Natural killer cell treated with Interleukin-12 subunit alpha and Interleukin-12 subunit beta and Interleukin-15 and Interleukin-18, amount 100 ng/mL, for 72 hours (primary cell): Measurements from ENCODE around the gene SLC4A2. TPM values are rescaled to one million over a fixed set of nuclear protein-coding genes. Genes with fewer than 3 reads are reported as not detected.
"Not testable (repeated sequence)": the region's sequence is repeated elsewhere in the genome, so short reads cannot be mapped to it uniquely, and the experiment has no call there.

ENCODE experiments used
- ATAC-seq, 2 donors: fragments of 150-1000 bp; cut with Tn5 transposase in 1 of 2; sonication (Bioruptor Pico), chemical (Tn5 transposase) in 1 of 2; 2 replicates each; pipeline ENCODE4 v1.10.0; 2021
- DNase-seq: peaks from one replicate; pipeline ENCODE4 v3.0.0; 2022; ENCODE audit warnings: low spot score
- H3K27ac Mint-ChIP-seq, 2 donors: 1 replicate in 1 of 2; 2 replicates in 1 of 2; pipeline ENCODE4 v1.8.0; 2022; ENCODE audit warnings: mixed read lengths in 2 of 2, mild to moderate bottlenecking in 1 of 2, moderate library complexity in 1 of 2
- H3K27me3 Mint-ChIP-seq, 2 donors: 1 replicate in 1 of 2; 2 replicates in 1 of 2; pipeline ENCODE4 v1.8.0; 2022; ENCODE audit warnings: mixed read lengths in 2 of 2
- H3K36me3 Mint-ChIP-seq: one replicate; pipeline ENCODE4 v1.8.0; 2022; ENCODE audit warnings: mixed read lengths
- H3K4me1 Mint-ChIP-seq, 2 donors: 1 replicate in 1 of 2; 2 replicates in 1 of 2; pipeline ENCODE4 v1.8.0; 2022; ENCODE audit warnings: low read depth in 2 of 2, mixed read lengths in 2 of 2, mild to moderate bottlenecking in 1 of 2
- H3K4me3 Mint-ChIP-seq: one replicate; pipeline ENCODE4 v1.8.0; 2022; ENCODE audit warnings: mixed read lengths
- H3K9me3 Mint-ChIP-seq: 2 replicates; pipeline ENCODE4 v1.8.0; 2022; ENCODE audit warnings: mixed read lengths
- total RNA-seq, 2 donors: library from RNA; stranded (reverse); gene quantifications; one replicate each; pipeline ENCODE4 v1.2.3, GENCODE V29; 2022

Gene SLC4A2, protein sequence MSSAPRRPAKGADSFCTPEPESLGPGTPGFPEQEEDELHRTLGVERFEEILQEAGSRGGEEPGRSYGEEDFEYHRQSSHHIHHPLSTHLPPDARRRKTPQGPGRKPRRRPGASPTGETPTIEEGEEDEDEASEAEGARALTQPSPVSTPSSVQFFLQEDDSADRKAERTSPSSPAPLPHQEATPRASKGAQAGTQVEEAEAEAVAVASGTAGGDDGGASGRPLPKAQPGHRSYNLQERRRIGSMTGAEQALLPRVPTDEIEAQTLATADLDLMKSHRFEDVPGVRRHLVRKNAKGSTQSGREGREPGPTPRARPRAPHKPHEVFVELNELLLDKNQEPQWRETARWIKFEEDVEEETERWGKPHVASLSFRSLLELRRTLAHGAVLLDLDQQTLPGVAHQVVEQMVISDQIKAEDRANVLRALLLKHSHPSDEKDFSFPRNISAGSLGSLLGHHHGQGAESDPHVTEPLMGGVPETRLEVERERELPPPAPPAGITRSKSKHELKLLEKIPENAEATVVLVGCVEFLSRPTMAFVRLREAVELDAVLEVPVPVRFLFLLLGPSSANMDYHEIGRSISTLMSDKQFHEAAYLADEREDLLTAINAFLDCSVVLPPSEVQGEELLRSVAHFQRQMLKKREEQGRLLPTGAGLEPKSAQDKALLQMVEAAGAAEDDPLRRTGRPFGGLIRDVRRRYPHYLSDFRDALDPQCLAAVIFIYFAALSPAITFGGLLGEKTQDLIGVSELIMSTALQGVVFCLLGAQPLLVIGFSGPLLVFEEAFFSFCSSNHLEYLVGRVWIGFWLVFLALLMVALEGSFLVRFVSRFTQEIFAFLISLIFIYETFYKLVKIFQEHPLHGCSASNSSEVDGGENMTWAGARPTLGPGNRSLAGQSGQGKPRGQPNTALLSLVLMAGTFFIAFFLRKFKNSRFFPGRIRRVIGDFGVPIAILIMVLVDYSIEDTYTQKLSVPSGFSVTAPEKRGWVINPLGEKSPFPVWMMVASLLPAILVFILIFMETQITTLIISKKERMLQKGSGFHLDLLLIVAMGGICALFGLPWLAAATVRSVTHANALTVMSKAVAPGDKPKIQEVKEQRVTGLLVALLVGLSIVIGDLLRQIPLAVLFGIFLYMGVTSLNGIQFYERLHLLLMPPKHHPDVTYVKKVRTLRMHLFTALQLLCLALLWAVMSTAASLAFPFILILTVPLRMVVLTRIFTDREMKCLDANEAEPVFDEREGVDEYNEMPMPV
- 100 to 1,000 TPM; 117 to 195 TPM for total RNA-seq

DNA sequence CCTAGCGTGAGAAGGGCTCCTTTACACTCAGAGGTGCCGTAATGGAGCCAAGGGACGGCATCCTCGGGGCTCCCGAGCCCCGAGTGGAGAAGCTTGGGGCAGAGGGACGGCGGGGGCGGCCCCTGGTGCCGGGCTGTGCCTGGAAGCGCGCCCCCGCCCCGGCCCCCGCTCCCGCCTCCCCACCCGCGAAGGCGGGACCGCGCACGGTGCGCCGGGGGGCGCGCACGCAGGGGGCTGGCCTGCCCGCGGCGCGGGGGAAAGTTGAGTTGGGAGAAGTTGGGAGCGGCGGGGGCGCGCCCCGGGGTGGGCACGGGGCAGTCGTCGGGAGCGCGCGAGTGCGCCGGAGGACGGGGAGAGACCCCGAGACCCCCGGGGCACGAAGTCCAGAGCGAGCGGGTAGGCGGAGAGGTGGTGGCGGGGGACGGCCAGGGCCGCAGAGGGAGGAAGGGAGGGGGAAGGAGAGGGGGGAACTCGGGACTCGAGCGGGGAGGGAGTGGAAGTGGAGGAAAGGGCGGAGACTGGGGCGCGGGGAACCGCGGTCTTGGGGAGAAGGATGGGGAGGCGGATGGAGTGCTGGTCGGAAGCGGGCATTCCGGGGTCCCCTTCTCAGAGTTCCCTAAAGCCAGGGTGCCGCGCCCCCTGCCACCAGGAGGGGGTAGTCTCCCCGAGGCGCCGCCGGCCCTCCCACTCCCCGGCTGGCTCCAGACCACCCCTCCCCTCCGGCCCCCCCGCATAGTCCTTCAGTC, at the start of gene SLC4A2:
Gene SLC4A2 (plus strand): TSS at position 223 of the 746 bp plus-strand sequence. CDS start 2,399 bp downstream, outside the sequence.
- DNase-seq (peak; percentile 84), ATAC-seq (peak; percentile 63 to 69)
- Mint-ChIP-seq H3K36me3 (no peaks in the 10 kb centered on the region), H3K4me1 (peaks cover 25 to 28% of the 10 kb centered on the region in 2 donors), H3K9me3 (no peaks in the 10 kb centered on the region), H3K27me3 (no peaks in the 10 kb centered on the region), H3K4me3 (peak within 1 kb of the TSS; percentile 93), H3K27ac (peak within 1 kb of the TSS; percentile 83 to 92)

DNA sequence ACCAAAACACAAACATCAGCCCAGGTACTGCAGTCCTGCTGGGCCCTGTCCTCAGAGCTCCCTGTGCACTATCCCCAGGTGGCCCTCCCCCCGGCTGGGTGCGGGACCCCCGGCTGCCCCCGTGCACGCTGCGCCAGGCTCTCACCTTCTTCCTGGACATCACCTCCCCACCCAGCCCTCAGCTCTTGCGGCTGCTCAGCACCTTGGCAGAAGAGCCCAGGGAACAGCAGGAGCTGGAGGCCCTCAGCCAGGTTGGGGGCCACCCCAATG, 49.4 kb upstream of the SLC4A2 start:
- ATAC-seq (no peak), DNase-seq (no peak)
- Mint-ChIP-seq H3K27me3 (no peaks in the 10 kb centered on the region), H3K36me3 (no peaks in the 10 kb centered on the region), H3K9me3 (no peaks in the 10 kb centered on the region), H3K27ac (no peak overlapping the region), H3K4me3 (peak overlapping the region; percentile 49), H3K4me1 (peaks cover 35 to 43% of the 10 kb centered on the region in 2 donors)

DNA sequence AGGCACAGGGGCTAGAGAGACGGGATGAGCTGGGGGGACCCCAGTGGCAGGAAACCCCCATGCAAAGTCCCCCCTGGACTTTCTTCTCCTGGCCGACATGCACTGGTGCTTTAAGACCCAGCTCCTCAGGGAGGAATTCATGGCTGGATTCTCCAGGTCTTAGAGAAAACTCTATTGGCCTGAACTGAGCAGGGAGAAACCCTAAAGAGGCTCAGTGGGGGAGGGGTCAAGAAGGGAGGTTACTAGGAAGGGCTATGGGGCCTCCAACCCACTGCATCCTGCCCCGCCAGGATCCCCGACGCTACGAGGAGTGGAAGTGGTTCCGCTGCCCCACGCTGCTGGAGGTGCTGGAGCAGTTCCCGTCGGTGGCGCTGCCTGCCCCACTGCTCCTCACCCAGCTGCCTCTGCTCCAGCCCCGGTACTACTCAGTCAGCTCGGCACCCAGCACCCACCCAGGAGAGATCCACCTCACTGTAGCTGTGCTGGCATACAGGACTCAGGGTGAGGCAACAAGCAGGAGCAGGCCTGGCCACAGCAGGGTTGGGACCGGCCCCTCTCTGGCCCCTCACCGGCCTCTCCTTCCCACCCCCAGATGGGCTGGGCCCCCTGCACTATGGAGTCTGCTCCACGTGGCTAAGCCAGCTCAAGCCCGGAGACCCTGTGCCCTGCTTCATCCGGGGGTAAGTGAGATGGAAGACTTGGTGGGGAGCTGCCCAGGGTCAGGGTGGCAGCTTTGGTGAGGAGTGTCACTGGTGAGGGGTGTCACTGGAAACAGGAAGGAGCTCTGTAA, 48.9 kb upstream of the SLC4A2 start:
- Mint-ChIP-seq H3K27me3 (no peaks in the 10 kb centered on the region), H3K4me1 (peaks cover 41 to 48% of the 10 kb centered on the region in 2 donors), H3K4me3 (peak overlapping the region; percentile 49), H3K36me3 (no peaks in the 10 kb centered on the region), H3K27ac (peak overlapping the region; percentile 57 to 79), H3K9me3 (no peaks in the 10 kb centered on the region)
- peak; percentile 18 to 52 for ATAC-seq
- DNase-seq: no peak

DNA sequence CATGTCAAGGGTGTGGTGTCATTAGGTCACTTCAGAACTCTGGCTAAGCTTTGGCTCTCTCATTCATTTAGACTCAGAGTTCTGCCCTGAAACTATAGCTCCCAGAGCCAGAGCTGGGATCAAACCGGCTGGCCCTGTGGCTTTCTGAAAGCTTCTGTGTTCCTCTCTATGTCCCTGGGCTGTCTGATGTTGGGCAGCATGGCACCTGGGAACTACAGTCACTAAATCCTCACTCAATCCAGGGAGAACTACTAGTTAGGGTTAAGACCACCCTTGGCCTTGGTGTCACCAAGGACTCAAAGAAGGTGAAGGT, 48.3 kb upstream of the SLC4A2 start:
- Mint-ChIP-seq H3K27ac (peak overlapping the region; percentile 57 to 79), H3K4me3 (peak overlapping the region; percentile 49), H3K27me3 (no peaks in the 10 kb centered on the region), H3K4me1 (peaks cover 42 to 50% of the 10 kb centered on the region in 2 donors), H3K9me3 (no peaks in the 10 kb centered on the region), H3K36me3 (no peaks in the 10 kb centered on the region)
- DNase-seq: no peak
- ATAC-seq: no peak

DNA sequence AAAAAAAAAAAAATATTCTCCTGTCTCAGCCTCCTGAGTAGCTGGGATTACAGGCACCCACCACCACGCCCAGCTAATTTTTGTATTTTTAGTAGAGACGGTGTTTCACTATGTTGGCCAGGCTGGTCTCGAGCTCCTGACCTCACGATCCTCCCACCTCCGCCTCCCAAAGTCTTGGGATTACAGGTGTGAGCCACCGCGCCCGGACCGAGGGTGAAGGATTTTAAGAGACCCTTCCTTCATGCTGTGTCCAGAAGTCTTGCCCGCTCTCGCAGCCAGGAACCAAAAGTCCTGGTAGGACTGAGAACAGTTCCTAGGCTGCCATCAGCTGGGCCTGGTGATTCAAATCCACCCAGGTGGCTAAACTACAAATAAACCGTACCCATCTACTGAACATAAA, 47.8 kb upstream of the SLC4A2 start:
- H3K36me3 Mint-ChIP-seq, H3K4me3 Mint-ChIP-seq, H3K27me3 Mint-ChIP-seq, DNase-seq, H3K9me3 Mint-ChIP-seq, ATAC-seq: not testable (repeated sequence)
- Mint-ChIP-seq H3K4me1 (peaks cover 42 to 50% of the 10 kb centered on the region in 2 donors), H3K27ac (peak overlapping the region in 1 of 2 donors; percentile 79)

DNA sequence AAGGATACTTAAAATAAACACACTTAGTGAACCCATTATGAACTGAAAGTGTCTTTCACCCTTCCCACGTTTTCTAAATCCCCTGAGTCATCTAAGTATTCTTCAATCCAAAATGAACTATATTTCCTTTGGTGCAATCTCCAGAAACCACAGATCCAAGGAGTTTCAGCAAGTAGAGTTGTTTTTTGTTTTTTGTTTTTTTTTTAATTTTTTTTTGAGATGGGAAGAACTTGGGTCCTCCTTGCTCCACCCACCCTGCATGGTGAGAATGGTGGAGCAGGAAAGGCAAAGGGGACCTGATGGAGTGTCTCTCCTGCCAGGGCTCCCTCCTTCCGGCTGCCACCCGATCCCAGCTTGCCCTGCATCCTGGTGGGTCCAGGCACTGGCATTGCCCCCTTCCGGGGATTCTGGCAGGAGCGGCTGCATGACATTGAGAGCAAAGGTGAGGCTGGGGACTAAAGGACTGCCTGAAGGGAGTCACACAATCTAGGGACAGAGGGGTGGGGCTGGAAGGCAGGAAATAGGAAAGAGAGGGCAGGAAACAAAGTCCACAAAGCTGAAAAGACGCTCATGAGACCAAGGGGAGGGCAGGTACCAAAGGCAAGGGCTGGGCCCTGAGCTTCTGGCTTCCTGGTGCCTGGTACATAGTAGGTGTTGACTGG, 47.2 kb upstream of the SLC4A2 start:
- peaks cover 0 to 2% of the 10 kb centered on the region in 2 donors for H3K27me3 Mint-ChIP-seq
- peak overlapping the region; percentile 55 for H3K4me3 Mint-ChIP-seq
- peak overlapping the region in 1 of 2 donors; percentile 79 for H3K27ac Mint-ChIP-seq
- no peaks in the 10 kb centered on the region for H3K36me3 Mint-ChIP-seq
- ATAC-seq (no peak), DNase-seq (no peak)
- H3K4me1 Mint-ChIP-seq: peaks cover 42 to 50% of the 10 kb centered on the region in 2 donors
- no peaks in the 10 kb centered on the region for H3K9me3 Mint-ChIP-seq

DNA sequence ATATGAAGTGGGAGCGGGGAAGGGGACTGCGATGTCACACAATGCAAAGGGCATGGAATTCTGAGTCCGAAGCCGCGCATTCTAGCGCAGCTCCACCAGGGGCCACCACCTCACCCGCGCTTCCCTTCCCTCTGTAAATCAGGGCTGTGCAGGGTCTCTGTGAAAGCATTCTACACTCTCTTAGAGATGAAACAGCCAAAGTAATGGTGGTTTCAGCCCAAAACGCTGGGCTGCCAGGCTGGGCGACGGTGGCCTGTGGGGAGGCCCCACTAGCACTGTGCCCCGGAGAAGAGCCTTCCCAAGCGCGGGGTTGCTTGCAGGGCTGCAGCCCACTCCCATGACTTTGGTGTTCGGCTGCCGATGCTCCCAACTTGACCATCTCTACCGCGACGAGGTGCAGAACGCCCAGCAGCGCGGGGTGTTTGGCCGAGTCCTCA, 46.5 kb upstream of the SLC4A2 start:
- H3K36me3 Mint-ChIP-seq: no peaks in the 10 kb centered on the region

DNA sequence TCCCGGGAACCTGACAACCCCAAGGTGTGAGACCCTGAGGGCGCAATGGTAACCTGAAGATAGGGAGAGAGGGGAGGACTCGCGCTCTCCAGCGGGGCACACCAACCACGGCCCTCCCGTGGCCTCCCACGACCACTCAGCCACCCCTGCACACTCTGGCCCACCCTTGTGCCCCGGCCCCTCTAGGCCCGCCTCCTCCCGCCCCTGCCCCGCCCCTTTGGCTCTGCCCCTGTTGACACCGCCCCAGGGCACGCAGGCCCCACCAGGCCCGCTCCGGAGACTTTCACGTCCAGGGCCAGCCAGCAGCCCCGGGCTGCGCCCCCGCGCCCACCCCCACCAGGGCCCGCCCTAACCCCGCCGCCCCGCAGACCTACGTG, 46.0 kb upstream of the SLC4A2 start:
- Mint-ChIP-seq H3K9me3 (no peaks in the 10 kb centered on the region), H3K4me1 (peaks cover 39 to 48% of the 10 kb centered on the region in 2 donors), H3K36me3 (no peaks in the 10 kb centered on the region), H3K27me3 (peaks cover 7 to 8% of the 10 kb centered on the region in 2 donors), H3K4me3 (no peak overlapping the region), H3K27ac (no peak overlapping the region)
- DNase-seq (no peak), ATAC-seq (no peak)

More for the DNA sequence above, 46.5 kb upstream of the SLC4A2 start:
- no peaks in the 10 kb centered on the region for H3K9me3 Mint-ChIP-seq
- H3K4me3 Mint-ChIP-seq: peak overlapping the region; percentile 55
- H3K27ac Mint-ChIP-seq: no peak overlapping the region
- peaks cover 3 to 5% of the 10 kb centered on the region in 2 donors for H3K27me3 Mint-ChIP-seq
- ATAC-seq (no peak), DNase-seq (no peak)
- H3K4me1 Mint-ChIP-seq: peaks cover 39 to 48% of the 10 kb centered on the region in 2 donors

DNA sequence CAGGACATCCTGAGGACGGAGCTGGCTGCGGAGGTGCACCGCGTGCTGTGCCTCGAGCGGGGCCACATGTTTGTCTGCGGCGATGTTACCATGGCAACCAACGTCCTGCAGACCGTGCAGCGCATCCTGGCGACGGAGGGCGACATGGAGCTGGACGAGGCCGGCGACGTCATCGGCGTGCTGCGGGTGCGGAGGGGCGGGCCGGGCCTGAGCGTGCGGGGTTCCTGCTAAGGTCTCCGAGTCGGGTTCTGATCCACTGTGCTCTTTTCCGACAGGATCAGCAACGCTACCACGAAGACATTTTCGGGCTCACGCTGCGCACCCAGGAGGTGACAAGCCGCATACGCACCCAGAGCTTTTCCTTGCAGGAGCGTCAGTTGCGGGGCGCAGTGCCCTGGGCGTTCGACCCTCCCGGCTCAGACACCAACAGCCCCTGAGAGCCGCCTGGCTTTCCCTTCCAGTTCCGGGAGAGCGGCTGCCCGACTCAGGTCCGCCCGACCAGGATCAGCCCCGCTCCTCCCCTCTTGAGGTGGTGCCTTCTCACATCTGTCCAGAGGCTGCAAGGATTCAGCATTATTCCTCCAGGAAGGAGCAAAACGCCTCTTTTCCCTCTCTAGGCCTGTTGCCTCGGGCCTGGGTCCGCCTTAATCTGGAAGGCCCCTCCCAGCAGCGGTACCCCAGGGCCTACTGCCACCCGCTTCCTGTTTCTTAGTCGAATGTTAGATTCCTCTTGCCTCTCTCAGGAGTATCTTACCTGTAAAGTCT, 45.5 kb upstream of the SLC4A2 start:
- H3K36me3 Mint-ChIP-seq: no peaks in the 10 kb centered on the region
- no peaks in the 10 kb centered on the region for H3K9me3 Mint-ChIP-seq
- peak overlapping the region; percentile 90 for H3K4me3 Mint-ChIP-seq
- peak; percentile 71 to 80 for ATAC-seq
- peak overlapping the region; percentile 78 to 89 for H3K27ac Mint-ChIP-seq
- H3K27me3 Mint-ChIP-seq: peaks cover 9% of the 10 kb centered on the region in 2 donors
- peak; percentile 90 for DNase-seq
- peaks cover 39 to 47% of the 10 kb centered on the region in 2 donors for H3K4me1 Mint-ChIP-seq

DNA sequence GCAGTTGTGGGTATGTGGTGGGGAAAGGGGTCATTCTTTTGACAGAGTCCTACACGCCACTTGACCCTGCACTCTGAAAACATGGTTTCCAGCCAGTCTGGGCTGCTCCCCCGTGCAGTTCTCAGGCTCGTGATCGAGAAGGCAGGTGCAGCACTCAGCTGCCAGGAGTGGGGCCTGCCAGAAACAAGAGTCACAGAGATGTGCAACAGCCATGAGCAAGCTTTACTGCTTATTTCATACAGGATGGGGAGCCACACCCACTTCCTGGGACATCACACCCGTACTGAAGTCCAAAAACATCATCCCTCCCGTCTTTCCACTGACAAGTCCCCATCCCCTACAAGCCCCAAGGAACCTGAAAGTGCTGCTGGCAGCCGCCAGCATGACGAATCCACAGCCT, 44.4 kb upstream of the SLC4A2 start:
- Mint-ChIP-seq H3K36me3 (no peaks in the 10 kb centered on the region), H3K27ac (peak overlapping the region; percentile 78 to 89), H3K27me3 (peaks cover 15 to 18% of the 10 kb centered on the region in 2 donors), H3K4me3 (peak overlapping the region; percentile 21), H3K9me3 (no peaks in the 10 kb centered on the region), H3K4me1 (peaks cover 44 to 51% of the 10 kb centered on the region in 2 donors)
- DNase-seq (no peak), ATAC-seq (no peak)

DNA sequence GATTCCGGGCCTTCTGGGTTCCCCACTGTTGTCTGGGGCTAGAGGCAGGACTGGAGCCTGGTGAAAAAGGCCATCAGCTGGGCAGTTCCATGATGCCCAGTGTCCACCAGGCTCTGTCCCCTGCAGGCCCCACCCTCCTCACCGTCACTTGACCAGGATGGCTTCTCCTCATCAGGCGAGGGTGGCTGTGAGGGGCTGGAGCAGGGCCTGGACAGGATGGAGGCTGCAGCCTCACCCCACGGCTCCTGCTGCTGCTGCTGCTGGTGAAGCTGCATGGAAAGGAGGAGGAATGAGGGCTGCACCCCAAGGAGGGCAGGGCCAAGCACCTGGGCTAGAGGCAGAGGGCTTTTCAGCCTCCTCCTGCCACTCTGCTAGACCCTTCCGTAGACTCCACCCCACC, 43.4 kb upstream of the SLC4A2 start:
- DNase-seq: no peak
- Mint-ChIP-seq H3K27ac (no peak overlapping the region), H3K36me3 (no peaks in the 10 kb centered on the region), H3K4me1 (peaks cover 41% of the 10 kb centered on the region in 2 donors), H3K4me3 (no peak overlapping the region), H3K27me3 (peaks cover 23 to 28% of the 10 kb centered on the region in 2 donors), H3K9me3 (no peaks in the 10 kb centered on the region)
- ATAC-seq: no peak
